KBM-7 (cell line): Measurements from ENCODE around the gene FAHD2B.
"Not testable (repeated sequence)": the region's sequence is repeated elsewhere in the genome, so short reads cannot be mapped to it uniquely, and the experiment has no call there.

Experiments used
- DNase-seq: peaks from one replicate; pipeline ENCODE4 v3.0.0-alpha.2; 2015
- in situ Hi-C: fragments of 300-500 bp; cut with MboI; formaldehyde crosslinking; loops from 2 replicates; pipeline ENCODE4 v1.14.3; 2020; ENCODE audit warnings: low sequenced_read_pairs, low pct_unique_long_range_greater_than_20kb, mixed read lengths

The FAHD2B gene

GRCh38 chr2:97077213-97077612 lies 17.5 kb downstream of the FAHD2B start:
- DNase-seq, in situ Hi-C loops: not testable (repeated sequence)

GRCh38 chr2:97070915-97071314 lies 23.8 kb downstream of the FAHD2B start:
- DNase-seq, in situ Hi-C loops: not testable (repeated sequence)

- DNase-seq, in situ Hi-C loops: not testable (repeated sequence)
Measured at GRCh38 chr2:97068722-97069121, 26.0 kb downstream of the FAHD2B start.

DNA sequence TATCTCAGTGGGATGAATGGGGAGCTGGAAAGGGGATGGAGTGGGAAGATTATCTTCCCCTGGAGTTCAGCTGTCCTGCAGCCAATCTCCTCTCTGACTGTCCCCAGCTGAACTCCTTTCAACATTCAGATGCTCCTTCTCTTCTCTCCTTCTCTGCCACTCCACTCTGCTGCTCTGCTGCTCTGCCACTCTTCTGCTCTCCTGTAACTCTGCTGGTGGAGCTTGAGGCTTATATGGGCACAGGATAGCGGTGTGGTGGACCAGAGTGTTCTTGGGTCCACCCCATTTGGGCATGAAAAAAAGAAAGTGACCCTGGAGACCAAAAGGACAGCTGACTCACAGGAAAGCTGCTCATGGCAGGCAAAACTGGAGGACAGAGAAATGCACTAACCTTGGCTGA lies 26.6 kb downstream of the FAHD2B start:
- in situ Hi-C loops: no loop called here
- DNase-seq: no peak

GRCh38 chr2:97067279-97068004 lies 27.2 kb downstream of the FAHD2B start:
- in situ Hi-C loops: no loop called here
- no peak for DNase-seq

DNA sequence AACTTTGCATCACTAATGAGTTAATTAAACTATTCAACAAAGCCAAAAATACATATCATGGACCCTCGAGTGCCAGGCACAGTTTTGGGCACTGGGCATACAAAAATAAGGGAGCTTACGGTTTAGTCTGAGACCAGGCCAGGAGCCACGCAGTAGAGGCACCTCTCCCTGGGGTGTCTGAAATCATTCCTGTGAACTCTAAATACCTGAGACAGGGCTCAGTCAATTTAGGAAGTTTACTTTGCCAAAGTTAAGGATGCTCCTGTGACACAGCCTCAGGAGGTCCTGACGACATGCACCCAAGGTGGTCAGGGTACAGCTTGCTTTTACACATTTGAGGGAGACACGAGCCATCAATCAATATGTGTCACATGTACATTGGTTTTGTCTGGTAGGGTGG lies 28.7 kb downstream of the FAHD2B start:
- in situ Hi-C loops, DNase-seq: not testable (repeated sequence)

- in situ Hi-C loops, DNase-seq: not testable (repeated sequence)
Measured at GRCh38 chr2:97062020-97062419, 32.7 kb downstream of the FAHD2B start.

GRCh38 chr2:97059782-97060181 lies 34.9 kb downstream of the FAHD2B start:
- DNase-seq, in situ Hi-C loops: not testable (repeated sequence)

DNA sequence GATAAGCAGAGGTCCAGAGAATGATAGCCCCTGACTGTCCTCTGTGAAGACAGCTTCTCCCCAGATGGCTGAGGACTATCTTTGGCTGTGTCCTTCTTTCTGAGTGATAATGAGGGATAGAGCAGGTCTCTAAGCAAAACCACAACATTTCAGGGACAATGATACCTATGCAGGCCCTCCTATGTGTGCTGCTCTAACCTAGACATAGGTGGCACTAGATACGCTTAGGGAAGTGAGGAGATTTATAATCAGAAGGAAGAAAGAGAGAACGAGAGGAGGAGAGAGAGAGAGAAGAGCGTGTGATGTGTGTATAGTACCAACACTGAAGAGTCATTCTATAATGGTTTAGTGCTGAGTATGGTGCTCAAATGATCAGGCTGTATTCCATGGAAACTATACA lies 38.5 kb downstream of the FAHD2B start:
- in situ Hi-C loops: not testable (repeated sequence)

GRCh38 chr2:97050032-97050431 lies 44.6 kb downstream of the FAHD2B start:
- in situ Hi-C loops, DNase-seq: not testable (repeated sequence)

More for the DNA sequence above, 38.5 kb downstream of the FAHD2B start:
- DNase-seq: not testable (repeated sequence)

DNA sequence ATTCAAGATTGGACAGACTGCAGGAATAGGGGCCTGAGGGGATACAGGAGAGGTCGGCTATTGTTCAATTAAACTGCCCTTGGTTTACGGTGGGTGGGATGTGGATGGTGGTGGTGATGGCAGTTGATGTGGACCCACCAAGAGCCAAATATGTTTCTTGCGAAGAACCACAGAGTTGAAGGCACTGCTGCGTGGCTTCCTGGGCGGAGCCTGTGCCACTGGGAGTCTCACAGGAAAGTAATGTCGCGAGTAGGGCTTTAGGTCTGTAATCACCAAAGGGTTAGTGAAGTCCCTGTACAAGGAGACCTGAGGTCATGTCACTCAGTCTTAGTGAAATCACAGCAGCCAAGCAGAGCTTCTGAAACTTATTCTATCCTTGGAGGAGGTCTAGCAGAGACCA lies 46.2 kb downstream of the FAHD2B start:
- DNase-seq, in situ Hi-C loops: not testable (repeated sequence)

DNA sequence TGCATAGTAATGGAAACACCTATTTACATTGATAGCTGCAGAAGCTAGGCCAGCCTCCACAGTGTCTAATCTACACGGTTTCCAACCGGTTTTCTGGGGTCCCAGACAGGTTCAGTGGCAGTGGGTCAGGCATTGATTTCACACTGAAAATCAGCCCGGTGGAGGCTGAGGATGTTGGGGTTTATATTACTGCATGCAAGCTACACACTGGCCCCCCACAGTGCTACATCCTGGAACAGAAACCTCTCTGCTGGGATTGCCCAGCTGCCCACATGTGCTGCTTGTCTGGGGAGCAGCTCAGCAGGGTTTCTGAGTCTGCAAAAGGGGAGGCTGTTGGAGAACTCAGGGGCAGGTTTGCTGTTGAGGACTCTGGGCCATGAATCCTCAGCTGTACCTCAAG lies 48.0 kb downstream of the FAHD2B start:
- in situ Hi-C loops: not testable (repeated sequence)

GRCh38 chr2:97045895-97046499 lies 48.7 kb downstream of the FAHD2B start:
- DNase-seq, in situ Hi-C loops: not testable (repeated sequence)

More for the DNA sequence above, 48.0 kb downstream of the FAHD2B start:
- DNase-seq: not testable (repeated sequence)
